GM18951 (cell line): Measurements from ENCODE around the gene KIAA0825.

ENCODE experiments used
- POLR2A ChIP-seq: IDR thresholded peaks from 4 replicates; pipeline ENCODE4 v1.6.1; 2011; ENCODE audit warnings: mild to moderate bottlenecking; ENCODE audit not compliant: insufficient read length, insufficient read depth; ENCODE audit errors: extremely low read depth
- in situ Hi-C: fragments of 300-500 bp; cut with MboI; formaldehyde crosslinking; loops from one replicate; pipeline ENCODE4 v1.12.0; 2022; ENCODE audit warnings: low sequenced_read_pairs, mixed read lengths, inconsistent platforms; ENCODE audit not compliant: unreplicated experiment

KIAA0825 gene

DNA sequence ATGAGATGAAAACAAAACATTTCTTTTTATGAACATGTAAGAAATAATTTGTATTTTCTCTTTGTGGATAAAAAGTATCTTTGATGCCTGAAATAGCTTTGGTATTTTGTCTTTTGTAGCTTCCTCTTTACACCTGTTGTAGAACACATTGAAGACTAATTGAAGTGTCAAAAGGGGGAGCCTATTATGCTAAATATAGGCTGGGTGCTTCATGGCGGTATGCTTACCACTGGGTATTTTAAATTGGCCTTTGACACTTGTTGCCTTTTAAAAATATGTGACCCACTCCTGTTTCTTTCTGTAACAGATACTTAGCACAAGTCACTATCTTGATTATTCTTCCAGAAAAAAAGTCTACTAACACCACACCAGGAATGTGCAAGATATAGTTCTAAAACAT lies 226.4 kb downstream of the KIAA0825 start:
- in situ Hi-C loops: no loop called here
- no peak for TF ChIP-seq POLR2A

GRCh38 chr5:94389515-94389899 lies 228.9 kb downstream of the KIAA0825 start:
- TF ChIP-seq POLR2A: no peak
- in situ Hi-C loops: no loop called here

- in situ Hi-C loops: no loop called here
- no peak for TF ChIP-seq POLR2A
Observed at GRCh38 chr5:94388773-94389514, 229.5 kb downstream of the KIAA0825 start.

- in situ Hi-C loops: no loop called here
- no peak for TF ChIP-seq POLR2A
Observed at GRCh38 chr5:94385767-94386166, 232.6 kb downstream of the KIAA0825 start.

- in situ Hi-C loops: no loop called here
- TF ChIP-seq POLR2A: no peak
Observed at GRCh38 chr5:94378062-94378461, 240.3 kb downstream of the KIAA0825 start.

- in situ Hi-C loops: no loop called here
- TF ChIP-seq POLR2A: no peak
Observed at GRCh38 chr5:94376672-94377345, 241.6 kb downstream of the KIAA0825 start.

- in situ Hi-C loops: no loop called here
Observed at GRCh38 chr5:94375801-94376200, 242.6 kb downstream of the KIAA0825 start.

DNA sequence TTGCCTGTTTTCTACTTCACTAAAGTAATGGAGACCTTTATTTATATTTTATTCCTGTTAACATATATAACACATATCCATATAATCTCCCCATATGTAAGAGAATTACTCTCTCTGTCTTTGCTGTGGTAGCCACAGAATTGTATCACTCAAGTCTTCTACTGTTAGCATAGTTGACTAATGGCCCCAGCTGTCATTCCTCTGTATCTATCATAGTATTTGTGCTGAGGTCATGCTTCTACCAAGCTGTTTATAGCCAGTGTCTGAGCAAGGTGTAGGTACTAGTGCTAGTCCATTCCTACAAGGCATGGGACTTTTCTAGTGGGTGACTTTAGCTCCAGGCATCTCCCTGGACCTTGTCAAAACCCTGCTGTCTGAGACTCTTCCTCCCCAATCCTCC lies 244.1 kb downstream of the KIAA0825 start:
- TF ChIP-seq POLR2A: no peak
- in situ Hi-C loops: no loop called here

More at GRCh38 chr5:94375801-94376200, 242.6 kb downstream of the KIAA0825 start:
- TF ChIP-seq POLR2A: no peak

DNA sequence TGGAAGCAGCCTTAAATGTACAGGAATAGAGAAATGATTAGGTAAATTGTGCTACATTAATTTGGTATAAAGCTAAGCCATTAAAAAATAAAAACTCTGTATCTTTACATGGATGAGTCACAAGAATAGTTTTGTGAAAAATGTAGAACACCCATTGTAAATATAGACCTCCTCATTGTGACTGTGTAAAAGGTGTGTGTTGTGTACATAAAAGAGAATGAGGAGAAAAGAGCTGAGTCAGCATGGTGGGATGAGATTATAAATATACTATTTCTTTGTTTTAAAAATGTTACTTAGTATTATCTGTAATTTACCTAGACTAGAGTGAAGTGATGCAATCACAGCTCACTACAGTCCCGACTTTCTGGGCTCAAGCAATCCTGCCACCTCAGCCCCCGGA lies 250.5 kb downstream of the KIAA0825 start:
- TF ChIP-seq POLR2A: no peak
- in situ Hi-C loops: no loop called here

DNA sequence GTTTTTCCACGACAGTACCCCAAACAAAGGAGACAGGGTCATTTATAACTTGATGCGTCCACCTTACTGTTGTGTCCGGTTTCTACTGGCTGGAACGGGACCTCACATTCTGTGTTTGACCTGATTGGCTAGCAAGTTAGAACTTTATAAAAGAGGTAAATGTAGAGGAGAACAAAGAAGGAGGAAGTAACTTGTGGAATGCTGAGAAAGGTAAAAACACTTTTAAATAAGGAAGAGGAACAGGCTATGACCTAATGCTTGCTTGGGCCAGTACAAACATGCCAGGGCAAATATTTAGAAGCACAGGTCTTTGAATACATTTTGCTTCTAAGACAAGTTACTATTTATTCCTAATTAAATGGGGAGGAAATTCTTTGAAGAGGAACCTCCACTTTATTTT lies 251.6 kb downstream of the KIAA0825 start:
- in situ Hi-C loops: no loop called here
- TF ChIP-seq POLR2A: no peak

- in situ Hi-C loops: no loop called here
- no peak for TF ChIP-seq POLR2A
Observed at GRCh38 chr5:94362857-94363256, 255.5 kb downstream of the KIAA0825 start.

GRCh38 chr5:94361832-94362796 lies 256.3 kb downstream of the KIAA0825 start:
- in situ Hi-C loops: no loop called here
- no peak for TF ChIP-seq POLR2A

GRCh38 chr5:94361161-94361560 lies 257.2 kb downstream of the KIAA0825 start:
- TF ChIP-seq POLR2A: no peak
- in situ Hi-C loops: no loop called here
